ENCODE measurements around the gene MTHFR. TPM values are rescaled to one million over a fixed set of nuclear protein-coding genes. Genes with fewer than 3 reads are reported as not detected.

Gene MTHFR
- 65.5 TPM for total RNA-seq
- 10.6 TPM for polyA plus RNA-seq (ENCODE audit: insufficient read depth, low read depth, low replicate concordance)
- long read RNA-seq, donor 1: 0 reads
- long read RNA-seq, donor 2, partial matches to known transcripts: 0 of 2 reads
- long read RNA-seq, donor 2, other reads (novel, unspliced or antisense): 0 of 2 reads
- long read RNA-seq, donor 3, full-length matches to known transcripts: 1 of 1 reads
- long read RNA-seq, donor 3, partial matches to known transcripts: 0 of 1 reads
- long read RNA-seq, donor 3, other reads (novel, unspliced or antisense): 0 of 1 reads
- long read RNA-seq, donor 4, full-length matches to known transcripts: 2 of 2 reads
- long read RNA-seq, donor 4, partial matches to known transcripts: 0 of 2 reads
- long read RNA-seq, donor 4, other reads (novel, unspliced or antisense): 0 of 2 reads
- long read RNA-seq, donor 5: 0 reads
- long read RNA-seq, donor 6, full-length matches to known transcripts: 2 of 2 reads
- long read RNA-seq, donor 6, partial matches to known transcripts: 0 of 2 reads
- long read RNA-seq, donor 6, other reads (novel, unspliced or antisense): 0 of 2 reads
- long read RNA-seq, donor 7, full-length matches to known transcripts: 5 of 38 reads
- long read RNA-seq, donor 7, partial matches to known transcripts: 8 of 38 reads
- long read RNA-seq, donor 7, other reads (novel, unspliced or antisense): 25 of 38 reads
- long read RNA-seq, donor 8, full-length matches to known transcripts: 2 of 2 reads
- long read RNA-seq, donor 8, partial matches to known transcripts: 0 of 2 reads
- long read RNA-seq, donor 8, other reads (novel, unspliced or antisense): 0 of 2 reads
- long read RNA-seq, donor 9, partial matches to known transcripts: 0 of 2 reads
- long read RNA-seq, donor 9, other reads (novel, unspliced or antisense): 0 of 2 reads
- long read RNA-seq, donor 10, partial matches to known transcripts: 0 of 1 reads
- long read RNA-seq, donor 10, other reads (novel, unspliced or antisense): 0 of 1 reads

DNA sequence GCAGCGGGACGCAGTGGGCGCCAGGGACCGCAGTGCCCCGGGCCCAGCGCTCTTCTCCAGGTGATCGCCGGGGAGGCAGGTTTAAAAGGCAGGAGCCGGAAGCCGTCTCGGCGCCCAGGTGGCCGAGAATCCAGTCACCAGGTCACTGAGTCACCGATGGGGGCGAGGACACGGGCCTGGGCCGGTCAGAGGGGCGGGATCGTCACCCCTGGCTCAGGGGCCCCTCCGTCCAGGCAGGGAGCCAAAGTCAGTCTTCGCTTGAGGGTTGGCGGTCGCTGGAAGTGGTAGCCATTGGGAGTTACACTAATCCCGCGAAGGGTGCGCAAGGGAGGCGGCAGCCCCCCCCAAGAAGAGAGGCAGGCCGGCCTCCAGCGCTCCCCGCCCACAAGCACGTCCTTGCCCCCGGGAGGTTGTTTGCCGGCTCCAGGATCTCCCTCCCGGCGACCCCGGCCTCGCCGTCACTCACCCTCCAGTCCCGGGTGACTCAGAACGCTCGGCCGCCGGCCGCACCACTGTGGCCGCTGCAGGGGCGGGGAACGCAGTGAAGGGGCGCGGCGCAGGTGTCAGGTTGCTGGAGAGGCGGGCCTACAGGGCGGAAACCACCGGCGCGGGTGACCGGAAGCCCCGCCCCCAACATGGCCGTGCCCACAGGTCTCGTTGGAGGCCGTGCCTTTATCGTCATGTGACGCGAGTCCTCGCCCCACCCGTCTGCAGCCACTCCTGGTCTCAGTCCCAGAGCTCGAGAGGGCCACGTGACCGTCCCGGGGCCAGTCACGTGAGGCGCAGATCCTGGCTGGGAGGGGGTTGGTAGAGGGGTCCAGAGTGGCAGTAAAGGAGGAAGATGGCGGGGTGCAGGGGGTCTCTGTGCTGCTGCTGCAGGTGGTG is at the start of gene MTHFR, which contains the start of gene CLCN6:
MTHFR (minus strand) TSS at position 543 of the 885 bp plus-strand sequence. CDS start 2,848 bp downstream, outside the sequence.
CLCN6 (plus strand) TSS at position 770 of the 885 bp plus-strand sequence; CDS start at position 842, 72 bp downstream.
- TF ChIP-seq, protein P1, sequence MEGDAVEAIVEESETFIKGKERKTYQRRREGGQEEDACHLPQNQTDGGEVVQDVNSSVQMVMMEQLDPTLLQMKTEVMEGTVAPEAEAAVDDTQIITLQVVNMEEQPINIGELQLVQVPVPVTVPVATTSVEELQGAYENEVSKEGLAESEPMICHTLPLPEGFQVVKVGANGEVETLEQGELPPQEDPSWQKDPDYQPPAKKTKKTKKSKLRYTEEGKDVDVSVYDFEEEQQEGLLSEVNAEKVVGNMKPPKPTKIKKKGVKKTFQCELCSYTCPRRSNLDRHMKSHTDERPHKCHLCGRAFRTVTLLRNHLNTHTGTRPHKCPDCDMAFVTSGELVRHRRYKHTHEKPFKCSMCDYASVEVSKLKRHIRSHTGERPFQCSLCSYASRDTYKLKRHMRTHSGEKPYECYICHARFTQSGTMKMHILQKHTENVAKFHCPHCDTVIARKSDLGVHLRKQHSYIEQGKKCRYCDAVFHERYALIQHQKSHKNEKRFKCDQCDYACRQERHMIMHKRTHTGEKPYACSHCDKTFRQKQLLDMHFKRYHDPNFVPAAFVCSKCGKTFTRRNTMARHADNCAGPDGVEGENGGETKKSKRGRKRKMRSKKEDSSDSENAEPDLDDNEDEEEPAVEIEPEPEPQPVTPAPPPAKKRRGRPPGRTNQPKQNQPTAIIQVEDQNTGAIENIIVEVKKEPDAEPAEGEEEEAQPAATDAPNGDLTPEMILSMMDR (IDR thresholded peaks at IDR 0.05; ENCODE audit: borderline replicate concordance, extremely low read depth, insufficient read depth): no peak
- Histone ChIP-seq H3K4me3 (ENCODE audit: low read length in 3 of 3) (peak within 1 kb of the TSS; percentile 68 to 87 (median 87)), H3K4me1 (ENCODE audit: control insufficient read depth in 2 of 3, insufficient read depth in 2 of 3, low read depth in 1 of 3, low read length in 3 of 3) (peaks cover 11 to 36% (median 29%) of the 10 kb centered on the region in 3 donors), H3K9ac (ENCODE audit: low read length in 3 of 3) (peak within 1 kb of the TSS; percentile 68 to 86 (median 81)), H3K36me3 (ENCODE audit: control insufficient read depth in 2 of 3, insufficient read depth in 3 of 3, low read length in 3 of 3) (peaks cover 3 to 24% (median 4%) of the 10 kb centered on the region in 3 donors), H3K27ac (ENCODE audit: low read depth in 2 of 2, low read length in 2 of 2) (peak within 1 kb of the TSS; percentile 99), H3K9me3 (ENCODE audit: control insufficient read depth in 2 of 3, insufficient read depth in 1 of 3, low read length in 3 of 3) (no peaks in the 10 kb centered on the region), H3K27me3 (ENCODE audit: control insufficient read depth, insufficient read depth, low read length) (no peaks in the 10 kb centered on the region)
- intact Hi-C loops (cut with DNase I): no loop called here
- FAIRE-seq: peak; percentile 37
- peak; percentile 99 to 100 (median 100) for DNase-seq

DNA sequence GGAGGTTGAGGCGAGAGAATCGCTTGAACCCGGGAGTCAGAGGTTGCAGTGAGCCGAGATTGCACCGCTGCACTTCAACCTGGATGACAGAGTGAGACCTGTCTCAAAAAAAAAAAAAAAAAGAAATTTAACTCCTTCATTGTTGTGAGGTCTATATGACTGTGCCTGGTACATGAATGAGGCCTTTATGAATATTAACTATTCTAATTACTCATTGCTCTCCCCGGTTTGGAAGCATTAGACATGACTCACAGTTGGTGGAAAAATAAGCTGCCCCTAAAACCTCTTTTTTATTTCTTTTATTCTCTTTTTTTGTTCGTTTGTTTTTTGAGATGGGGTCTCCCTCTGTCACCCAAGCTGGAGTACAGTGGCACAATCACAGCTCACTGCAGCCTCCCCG is 49.7 kb upstream of the MTHFR start:
- Histone ChIP-seq H3K27ac (ENCODE audit: low read depth in 2 of 2, low read length in 2 of 2) (no peak overlapping the region), H3K27me3 (ENCODE audit: control insufficient read depth, insufficient read depth, low read length) (peaks cover 4% of the 10 kb centered on the region), H3K36me3 (ENCODE audit: control insufficient read depth in 2 of 3, insufficient read depth in 3 of 3, low read length in 3 of 3) (no peaks in the 10 kb centered on the region), H3K9me3 (ENCODE audit: control insufficient read depth in 2 of 3, insufficient read depth in 1 of 3, low read length in 3 of 3) (no peaks in the 10 kb centered on the region), H3K4me1 (ENCODE audit: control insufficient read depth in 2 of 3, insufficient read depth in 2 of 3, low read depth in 1 of 3, low read length in 3 of 3) (no peaks in the 10 kb centered on the region), H3K4me3 (ENCODE audit: low read length in 3 of 3) (no peak overlapping the region), H3K9ac (ENCODE audit: low read length in 3 of 3) (no peak overlapping the region)
- DNase-seq (no peak), FAIRE-seq (no peak)
- TF ChIP-seq, protein P1 (IDR thresholded peaks at IDR 0.05; ENCODE audit: borderline replicate concordance, extremely low read depth, insufficient read depth): no peak
- intact Hi-C loops (cut with DNase I): no loop called here

DNA sequence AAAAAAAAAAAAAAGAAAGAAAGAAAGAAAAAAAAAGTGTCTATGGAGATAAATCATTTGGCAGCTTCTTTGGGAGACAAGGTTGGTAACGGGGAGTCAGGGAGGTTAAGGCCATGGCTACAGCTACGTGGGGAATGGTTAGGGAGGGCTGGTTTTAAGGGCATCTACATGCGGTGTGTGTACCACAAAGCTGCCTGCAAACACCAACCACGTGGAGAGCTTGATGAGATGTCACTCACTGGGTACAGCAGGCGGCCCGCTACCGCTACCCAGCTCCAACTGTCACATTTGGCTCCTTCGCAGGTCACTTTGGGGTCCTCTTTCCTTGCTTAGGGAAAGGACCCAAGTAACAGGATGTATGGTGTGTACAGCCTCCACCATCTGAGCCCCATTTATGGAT is 48.8 kb upstream of the MTHFR start:
- TF ChIP-seq, protein P1 (IDR thresholded peaks at IDR 0.05; ENCODE audit: borderline replicate concordance, extremely low read depth, insufficient read depth): no peak
- Histone ChIP-seq H3K4me1 (ENCODE audit: control insufficient read depth in 2 of 3, insufficient read depth in 2 of 3, low read depth in 1 of 3, low read length in 3 of 3) (no peaks in the 10 kb centered on the region), H3K9ac (ENCODE audit: low read length in 3 of 3) (no peak overlapping the region), H3K27ac (ENCODE audit: low read depth in 2 of 2, low read length in 2 of 2) (no peak overlapping the region), H3K9me3 (ENCODE audit: control insufficient read depth in 2 of 3, insufficient read depth in 1 of 3, low read length in 3 of 3) (no peaks in the 10 kb centered on the region), H3K4me3 (ENCODE audit: low read length in 3 of 3) (no peak overlapping the region), H3K27me3 (ENCODE audit: control insufficient read depth, insufficient read depth, low read length) (peaks cover 4% of the 10 kb centered on the region), H3K36me3 (ENCODE audit: control insufficient read depth in 2 of 3, insufficient read depth in 3 of 3, low read length in 3 of 3) (no peaks in the 10 kb centered on the region)
- intact Hi-C loops (cut with DNase I): no loop called here
- FAIRE-seq (no peak), DNase-seq (no peak)

All from kidney (tissue), 22 donors.